ENCODE data around the gene CARD9.

Gene CARD9

DNA sequence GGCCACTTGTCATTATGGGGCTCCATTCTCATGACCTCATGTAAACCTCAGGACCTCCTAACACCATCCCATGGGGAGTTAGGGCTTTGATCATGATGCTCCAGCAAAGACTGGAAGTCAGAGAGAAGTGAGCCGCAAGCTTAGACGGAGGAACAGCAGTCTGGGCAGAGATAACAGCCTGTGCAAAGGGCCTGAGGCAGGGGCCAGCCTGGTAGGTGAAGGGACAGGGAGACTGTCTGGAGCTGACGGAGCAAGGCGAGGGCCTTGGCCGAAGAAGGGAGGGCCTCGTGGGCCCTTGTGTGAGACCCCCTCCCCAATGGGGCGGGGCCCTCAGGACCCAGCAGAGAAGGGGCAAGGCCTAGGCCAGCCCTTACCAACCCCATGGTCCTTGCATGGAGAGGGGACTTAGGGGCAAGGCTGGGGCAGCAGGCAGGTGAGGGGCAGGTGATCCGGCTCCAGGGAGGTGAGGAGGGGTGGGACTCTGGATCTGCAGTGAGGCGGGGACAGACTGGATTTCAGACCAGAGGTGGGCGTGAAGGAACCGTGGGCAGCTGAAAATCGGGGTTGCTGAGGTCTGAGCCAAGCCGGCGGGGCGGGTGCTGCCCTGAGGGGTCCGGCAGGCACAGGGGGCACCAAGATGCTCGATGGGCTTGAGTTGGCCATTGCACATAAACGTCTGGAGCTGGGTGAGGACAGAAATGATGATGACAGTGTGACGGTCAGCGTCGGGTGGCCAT lies 28.8 kb downstream of the CARD9 start:
- no peak for DNase-seq

DNA sequence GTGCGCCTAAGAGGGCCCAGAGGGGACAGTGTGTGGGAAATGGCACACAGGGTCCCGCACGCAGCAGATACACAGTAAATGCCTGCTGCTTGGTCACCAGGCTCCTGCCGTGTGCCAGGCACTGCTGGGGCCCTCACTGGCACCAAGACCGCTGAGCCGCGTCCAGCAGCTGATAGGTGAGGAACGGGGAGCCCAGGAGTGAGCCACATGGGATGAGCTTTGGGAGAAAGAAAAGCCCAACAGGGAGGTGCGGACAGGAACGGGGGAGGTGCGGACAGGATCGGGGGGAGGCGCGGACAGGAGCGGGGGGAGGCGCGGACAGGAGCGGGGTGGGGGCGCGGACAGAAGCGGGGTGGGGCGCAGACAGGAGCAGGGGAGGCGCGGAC lies 29.6 kb downstream of the CARD9 start:
- DNase-seq: no peak

DNA sequence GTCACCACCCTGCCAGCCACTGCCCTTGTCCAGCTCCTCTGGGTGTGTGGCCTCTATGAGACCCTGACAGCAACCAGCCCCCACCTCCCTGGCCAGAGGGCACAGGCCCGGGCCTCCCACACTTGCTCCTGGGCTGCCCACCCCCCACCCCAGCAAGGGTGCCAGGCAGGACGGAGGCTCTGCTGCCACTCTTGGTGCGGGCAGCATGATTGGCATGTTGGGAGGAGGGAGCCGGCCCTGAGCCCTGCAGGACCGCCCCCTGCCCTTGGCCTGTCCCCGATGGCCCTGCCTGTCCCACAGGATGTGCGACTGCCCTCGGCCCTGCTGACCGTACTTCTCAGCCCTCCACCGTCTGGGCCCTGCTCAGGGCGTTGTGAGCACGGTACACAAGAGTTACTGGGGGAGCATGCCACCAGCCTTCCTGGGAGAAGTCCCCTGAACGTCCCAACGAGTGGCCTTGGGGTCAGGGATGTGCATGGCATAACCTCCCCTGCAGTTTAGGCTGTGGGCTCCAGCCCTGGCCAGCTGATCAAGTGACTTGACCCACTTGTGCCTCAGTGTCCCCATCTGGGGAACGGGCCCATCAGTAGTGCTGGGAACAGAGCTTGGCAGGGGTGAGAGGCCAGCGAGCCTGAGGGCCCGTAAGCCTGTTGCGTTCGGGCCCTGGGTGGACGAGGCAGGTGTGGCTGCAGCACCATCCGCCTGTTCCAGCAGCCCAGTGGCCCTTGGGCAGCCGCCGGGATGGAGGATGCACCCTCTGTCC lies 30.2 kb downstream of the CARD9 start:
- no peak for DNase-seq

DNA sequence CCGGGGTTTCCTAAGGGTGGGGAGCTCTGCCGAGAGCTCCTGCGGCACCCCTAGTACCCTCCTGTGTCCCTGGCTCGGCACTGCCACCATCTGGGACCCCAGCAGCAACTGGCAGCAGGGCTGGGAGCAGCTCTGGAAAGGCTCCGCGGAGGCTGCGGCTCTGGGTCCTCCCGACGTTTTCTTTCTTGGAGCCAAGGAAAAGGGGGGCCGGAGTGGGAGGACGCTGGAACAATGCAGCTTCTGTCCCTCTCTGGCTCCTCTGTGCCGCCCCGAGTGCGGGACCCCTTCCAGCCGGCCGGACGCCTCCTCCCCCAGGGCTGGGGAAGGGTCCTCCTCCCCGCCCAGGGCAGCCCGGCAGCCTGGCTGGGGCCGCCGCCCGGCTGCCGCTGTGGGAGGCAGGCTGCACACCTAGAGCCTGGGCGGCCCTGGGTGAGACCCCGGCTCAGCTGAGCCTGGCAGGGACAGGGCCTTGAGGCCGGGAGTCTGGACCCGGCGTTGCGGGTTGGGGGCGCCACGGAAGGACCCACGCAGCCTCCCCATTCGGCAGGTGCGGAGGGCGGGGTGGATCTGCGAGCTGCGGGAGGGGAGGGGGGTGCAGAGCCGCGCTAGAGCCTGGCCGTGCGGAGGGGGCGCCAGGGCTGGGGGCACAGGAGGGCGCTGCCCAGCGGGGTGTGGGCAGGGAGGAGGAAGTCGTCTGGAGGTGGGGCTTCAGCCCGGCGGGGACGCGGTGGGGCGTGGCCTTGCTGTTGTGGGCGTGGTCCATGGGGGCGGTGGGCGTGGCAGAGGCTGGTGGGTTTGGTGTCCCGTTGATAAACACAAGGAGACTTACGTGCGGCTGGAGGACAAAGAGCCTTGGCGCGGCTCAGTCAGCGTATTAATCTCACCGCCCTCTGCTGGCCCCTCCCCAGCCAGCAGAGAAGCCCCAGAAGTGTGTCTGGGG lies 31.0 kb downstream of the CARD9 start:
- peak; percentile 65 for DNase-seq

DNA sequence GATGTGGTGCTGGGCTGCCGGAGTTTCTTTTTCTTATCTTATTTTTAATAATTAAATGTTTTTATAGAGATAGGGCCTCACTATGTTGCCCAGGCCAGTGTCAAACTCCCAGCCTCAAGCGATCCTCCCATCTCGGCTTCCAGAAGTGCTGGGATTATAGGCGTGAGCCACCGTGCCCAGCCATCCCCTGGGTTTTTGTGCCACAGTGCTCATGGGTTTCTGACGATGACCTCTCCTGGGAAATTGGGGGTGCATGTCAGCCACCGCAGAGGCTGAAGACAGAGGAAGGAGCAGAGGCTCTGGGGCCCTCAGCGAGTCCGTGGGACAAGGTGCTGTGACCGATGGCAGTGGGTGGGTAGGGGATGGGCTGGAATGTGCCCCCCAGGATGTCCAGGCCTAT lies 31.7 kb downstream of the CARD9 start:
- no peak for DNase-seq

DNA sequence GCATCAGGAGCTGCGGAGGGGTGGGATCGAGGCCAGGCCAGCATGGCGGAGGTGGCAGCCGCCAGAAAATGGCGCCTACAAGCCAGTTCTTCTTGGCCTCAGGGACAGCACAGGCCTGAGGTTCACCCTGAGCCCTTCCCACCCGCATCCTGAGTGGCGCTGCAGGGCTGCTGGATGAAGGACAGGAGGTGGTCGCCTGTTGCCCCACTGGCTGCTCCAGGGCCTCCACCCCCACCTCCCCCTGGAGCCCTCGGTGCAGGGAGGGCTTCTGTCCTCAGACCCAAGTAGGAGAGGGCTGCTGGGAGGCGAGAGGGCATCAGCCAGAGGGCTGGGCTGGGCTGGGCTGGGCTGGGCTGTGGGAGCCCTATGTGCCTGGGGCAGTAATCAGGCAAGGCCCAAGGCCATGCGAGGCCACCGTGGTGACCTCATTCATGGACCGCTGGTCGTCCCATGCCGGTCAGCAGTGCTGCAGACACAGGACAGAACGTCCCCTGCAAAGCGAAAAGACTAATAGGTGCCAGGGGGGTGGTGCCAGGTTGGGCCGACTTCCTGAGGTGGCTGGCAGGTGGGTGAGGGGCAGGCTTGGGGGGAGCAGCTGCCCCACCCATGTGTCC lies 32.3 kb downstream of the CARD9 start:
- DNase-seq: no peak

DNA sequence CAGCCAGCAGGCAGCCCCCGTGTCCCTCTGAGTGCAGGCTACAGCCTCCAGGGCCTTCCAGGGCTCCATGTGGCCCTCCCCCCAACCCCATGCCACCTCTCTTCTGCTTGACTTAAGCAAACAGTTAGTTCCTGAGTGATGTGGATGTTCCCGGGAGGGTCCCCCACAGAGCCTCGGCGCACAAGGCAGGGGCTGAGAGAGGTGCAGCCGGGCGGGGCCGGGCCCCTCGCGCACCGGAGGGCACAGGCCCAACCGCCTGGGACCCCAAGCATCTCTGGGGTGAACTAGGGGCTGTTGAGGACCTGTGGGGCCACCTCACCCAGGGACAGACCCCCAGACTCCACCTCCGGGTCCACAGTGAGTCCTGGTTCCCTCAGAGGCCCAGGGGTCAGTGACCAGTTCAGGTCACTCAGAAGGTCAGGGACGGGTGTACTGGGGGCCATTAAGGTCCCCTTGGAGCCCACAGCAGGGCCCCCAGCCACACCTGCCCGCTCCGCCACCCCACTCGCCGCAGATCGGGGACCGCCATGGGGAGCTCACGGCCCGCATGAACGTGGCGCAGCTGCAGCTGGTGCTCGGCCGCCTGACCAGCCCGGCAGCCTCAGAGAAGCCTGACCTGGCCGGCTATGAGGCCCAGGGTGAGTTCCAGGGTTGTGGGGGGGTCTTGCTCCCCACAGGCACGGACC lies 33.0 kb downstream of the CARD9 start:
- no peak for DNase-seq

DNA sequence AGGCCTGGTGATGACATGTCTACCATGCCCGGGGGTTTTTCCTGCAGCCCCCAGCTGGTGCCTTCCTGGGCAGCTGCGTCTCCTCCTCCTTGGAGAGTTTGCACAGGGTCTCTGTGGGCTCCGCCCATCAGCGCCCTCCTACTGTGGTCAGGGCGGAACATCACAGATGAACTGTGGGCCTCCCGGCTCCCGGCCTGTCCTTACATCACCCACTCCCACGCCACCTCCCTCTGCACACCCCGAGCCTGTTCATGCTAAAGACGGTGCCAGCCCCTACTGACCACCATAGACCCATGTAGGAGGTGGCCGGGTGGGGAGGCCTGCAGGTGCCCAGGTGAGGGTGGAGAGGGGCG lies 33.5 kb downstream of the CARD9 start:
- no peak for DNase-seq

DNA sequence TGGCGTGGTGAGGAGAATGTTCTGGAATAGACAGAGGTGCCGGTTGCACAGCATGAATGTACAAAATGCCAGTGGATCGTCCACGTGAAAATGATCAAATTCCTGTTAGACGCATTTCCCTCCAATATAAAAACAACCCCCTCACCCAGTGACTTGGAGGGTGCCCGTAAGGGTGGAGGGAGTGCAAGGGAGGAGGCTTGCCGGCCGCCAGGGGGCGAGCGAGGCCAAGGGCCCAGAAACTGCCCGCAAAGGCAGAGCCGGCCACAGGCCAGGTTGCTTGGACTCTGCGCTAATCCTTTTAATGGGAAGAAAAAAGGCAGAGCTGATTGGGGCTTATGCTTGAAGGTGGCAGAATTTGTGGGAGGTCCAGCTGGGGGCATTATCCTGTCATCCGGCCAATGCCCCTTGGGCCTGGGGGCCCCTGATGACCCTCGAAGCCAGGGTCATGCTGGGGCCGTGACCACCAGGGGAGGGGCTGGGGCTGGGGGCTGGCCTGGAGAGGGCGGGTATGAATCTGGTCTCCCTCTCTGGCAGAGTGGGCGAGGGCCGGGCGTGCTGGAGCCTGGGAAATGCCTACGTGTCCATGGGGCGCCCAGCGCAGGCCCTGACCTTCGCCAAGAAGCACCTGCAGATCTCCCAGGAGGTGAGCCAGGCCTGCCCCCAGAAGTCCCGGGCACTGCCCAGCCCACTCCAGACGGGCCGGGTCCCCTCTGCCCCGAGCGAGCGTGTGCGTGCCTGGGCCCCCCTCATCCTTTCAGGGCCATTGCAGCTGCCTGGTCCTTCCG lies 34.1 kb downstream of the CARD9 start:
- DNase-seq: peak; percentile 49

DNA sequence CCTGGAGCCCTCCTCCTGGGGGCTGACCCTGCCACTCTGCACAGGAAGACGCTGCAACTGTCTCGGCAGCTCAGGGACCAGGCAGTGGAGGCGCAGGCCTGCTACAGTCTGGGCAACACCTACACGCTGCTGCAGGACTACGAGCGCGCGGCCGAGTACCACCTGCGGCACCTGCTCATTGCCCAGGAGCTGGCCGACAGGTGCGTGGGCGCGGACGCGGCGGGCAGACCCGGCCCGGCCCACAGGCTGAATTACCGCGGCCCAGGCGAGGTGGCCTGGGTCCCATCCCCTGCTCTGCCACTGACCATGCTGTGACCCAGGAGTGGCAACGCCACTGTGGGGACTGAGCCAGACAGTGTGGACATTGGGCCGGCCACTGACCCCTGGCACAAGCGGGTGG lies 35.0 kb downstream of the CARD9 start:
- DNase-seq: no peak

DNA sequence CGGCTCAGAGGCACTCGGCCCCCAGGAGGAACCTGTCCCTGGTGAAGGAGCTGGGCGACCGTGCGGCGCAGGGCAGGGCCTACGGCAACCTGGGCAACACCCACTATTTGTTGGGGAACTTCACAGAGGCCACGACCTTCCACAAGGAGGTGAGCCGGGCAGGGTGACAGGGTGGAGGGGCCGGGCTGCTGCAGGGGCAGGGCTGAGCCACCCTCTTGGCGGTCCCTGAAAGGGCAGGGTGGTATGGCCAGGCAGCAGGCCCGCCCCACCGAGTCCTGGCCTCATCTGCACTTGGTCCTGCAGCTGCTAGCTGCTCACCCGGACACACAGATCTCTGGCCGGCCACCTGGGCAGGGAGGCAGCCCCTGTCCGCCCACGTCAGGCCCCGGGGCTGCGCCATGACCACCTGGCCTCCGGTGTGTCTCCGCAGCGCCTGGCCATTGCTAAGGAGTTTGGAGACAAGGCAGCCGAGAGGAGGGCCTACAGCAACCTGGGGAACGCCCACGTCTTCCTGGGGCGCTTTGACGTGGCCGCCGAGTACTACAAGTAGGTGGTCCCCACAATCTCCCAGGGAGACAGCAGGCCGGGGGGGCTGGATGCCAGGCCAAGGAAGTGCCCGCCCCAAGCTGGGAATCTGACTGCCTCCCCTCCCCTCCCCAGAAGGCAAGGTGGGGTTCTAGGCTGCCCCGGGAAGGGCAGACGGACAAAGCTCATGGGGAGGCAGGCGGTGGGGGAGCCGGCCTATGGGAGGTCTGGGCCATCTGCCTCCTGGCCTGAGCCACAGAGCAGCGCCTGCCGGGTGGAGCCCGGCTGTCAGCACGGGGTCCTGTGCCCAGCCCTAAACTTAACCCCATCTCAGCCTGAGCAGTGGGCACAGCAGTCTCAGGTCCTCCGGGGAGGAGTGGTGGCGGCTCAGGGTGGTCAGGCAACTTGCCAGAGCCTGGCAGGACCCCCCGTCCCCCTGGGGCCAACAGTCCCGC lies 35.8 kb downstream of the CARD9 start:
- no peak for DNase-seq

DNA sequence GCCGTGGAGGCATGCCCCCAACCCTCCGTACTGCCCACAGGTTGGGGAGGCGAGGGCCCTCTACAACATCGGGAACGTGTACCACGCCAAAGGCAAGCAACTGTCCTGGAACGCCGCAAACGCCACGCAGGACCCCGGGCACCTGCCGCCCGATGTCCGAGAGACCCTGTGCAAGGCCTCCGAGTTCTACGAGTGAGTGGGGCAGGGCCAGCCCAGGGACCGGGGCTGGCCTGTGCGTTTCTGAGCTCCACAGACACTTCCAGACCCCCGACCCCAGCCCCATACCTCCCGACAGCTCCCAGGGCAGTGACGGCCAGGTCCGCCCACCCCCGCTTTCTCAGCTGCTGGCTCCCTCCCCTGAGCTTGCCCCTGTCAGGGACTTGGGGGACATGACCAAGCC lies 36.6 kb downstream of the CARD9 start:
- no peak for DNase-seq

DNA sequence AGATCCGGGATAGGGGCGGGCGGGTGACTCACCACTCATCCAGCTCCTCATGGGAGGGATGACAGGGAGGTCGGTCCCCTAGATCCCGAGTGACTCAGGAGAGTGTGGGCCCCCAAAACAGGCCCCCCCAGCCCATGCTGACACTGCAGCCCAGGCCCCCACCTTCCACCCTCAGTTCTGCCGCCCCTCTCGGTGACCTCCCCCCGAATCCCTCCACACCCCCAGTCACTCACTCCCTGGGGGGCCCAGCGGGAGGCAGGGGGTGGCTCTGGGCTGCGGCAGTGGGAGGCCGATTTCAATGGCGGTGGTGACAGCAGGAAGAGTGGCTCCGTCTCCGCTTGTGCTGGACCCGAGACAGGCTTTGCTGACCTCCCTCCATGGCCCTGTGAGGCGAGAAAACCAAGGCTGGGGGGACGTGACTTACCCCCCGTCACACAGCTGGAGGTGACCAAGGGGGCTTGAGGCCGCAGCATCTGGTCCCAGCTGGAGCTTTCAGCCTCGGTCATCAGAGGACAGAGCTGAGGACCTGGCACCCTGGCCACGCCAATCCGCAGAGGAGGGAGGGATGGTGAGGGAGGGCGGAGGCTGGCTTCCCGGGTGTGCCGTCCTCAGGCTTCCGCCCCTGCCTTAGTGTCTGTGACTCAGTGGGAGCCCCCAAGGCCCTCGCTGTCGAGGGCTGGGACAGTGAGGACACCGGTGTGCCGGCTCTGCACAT lies 37.2 kb downstream of the CARD9 start:
- DNase-seq: no peak

DNA sequence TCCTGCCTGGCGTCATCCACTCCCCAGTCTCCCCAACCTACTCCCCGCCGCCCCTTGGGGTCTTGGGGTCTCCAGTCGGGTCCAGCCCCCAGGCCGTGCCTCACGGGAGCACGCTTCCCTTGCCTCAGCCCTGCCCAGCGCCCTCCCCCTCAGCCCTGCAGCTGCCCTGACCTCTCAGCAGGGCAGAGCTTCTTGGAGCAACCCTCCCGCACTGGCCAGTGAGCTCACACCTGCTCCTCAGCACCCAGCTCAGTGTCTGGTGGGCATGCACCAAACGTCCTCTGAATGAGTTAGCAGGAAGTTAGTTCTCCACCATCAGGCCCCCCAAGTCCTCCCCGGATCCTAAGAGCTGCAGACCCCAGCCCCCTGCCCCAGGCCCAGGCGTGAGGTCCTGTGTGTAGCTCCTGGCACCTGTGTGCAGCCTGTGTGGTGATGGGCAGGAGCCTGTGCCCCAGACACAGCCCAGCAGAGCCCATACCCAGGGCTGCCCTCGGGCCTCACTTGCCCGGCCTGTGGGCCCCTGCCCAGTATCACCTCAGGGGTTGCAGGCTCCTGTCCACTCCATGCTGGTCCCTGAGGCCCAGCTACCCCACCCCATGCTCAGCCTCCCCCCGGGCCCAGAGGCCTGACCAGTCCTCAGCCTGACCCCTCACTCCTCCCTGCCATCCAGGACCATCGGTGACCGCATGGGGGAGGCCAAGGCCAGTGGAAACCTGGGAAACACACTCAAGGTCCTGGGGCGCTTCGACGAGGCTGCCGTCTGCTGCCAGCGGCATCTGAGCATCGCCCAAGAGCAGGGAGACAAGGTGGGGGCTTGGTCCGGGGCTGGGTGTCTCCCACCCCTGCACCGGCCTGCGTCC lies 37.9 kb downstream of the CARD9 start:
- no peak for DNase-seq

DNA sequence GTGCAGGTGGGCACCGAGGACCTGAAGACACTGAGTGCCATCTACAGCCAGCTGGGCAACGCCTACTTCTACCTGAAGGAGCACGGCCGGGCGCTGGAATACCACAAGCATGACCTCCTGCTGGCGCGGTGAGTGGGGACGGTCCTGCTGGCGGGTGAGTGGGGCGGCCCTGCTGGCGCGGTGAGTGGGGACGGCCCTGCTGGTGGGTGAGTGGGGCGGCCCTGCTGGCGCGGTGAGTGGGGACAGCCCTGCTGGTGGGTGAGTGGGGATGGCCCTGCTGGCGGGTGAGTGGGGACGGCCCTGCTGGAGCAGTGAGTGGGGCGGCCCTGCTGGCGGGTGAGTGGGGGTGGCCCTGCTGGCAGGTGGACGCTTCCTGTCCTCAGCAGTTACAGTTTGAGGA lies 38.9 kb downstream of the CARD9 start:
- no peak for DNase-seq

DNA sequence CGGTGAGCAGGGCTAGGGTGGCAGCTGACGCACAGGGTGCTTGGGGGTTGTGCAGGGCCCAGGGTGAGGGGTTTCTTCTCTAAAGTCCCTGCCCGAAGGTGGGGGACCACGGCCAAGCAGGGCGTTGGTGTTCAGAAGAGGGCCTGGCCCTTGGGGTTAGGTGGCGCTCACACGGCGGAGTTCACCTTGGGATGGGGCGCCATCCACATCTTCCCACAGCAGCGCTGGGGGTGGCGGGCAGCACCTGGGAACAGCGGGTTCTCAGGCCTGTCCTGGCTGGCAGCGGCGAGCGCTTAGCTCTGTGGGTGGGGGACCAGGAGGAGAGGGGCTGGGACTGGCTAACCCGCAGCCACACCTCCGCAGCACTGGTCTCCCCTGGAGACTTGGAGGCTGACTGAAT lies 40.0 kb downstream of the CARD9 start:
- DNase-seq: no peak

DNA sequence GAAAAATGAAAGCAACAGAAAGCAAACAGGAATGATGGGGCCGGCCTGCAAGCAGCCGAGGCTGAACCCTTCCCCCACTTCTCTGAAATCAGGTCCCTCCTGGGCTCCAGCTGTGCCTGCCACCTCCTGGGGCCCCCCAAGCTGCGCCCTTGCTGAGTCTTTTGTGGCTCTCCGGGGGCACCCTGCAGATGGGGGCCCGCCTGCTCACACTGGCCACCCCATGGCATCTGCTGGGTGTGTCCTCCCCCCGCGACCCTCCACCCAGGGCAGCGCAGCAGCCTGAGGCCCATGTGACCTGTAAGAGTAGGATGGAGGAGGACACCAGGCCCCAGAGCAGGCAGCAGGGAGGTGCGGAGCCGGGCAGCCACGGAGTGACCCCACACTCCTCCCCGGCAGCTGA lies 40.4 kb downstream of the CARD9 start:
- no peak for DNase-seq

DNA sequence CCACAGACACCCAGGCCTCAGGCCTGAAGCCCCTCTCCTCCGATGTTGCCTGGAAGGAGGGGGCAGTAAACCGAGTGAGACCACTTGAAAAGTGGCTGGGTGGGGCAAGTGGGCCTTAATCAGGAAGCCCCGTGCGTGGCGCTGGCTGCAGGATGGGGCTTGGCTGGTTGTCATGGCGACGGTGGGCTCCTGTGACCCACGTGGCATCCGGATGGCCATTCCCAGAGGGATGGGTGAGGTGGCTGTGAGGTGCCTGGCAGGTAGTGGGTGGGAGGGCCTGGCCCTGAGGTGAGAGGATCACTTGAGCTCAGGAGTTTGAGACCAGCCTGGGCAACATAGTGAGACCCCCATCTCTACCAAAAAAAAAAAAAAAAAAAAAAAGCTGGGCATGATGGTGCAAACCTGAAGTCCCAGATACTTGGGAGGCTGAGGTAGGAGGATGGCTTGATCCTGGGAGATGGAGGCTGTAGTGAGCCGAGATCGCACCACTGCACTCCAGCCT lies 40.9 kb downstream of the CARD9 start:
- DNase-seq: no peak
